Medulla oblongata (tissue), 1 donor: Measurements from ENCODE around the gene MACROD1.

Experiments used
- DNase-seq: peaks from one replicate; pipeline ENCODE4 v3.0.0-alpha.2; 2015; ENCODE audit errors: extremely low spot score

The MACROD1 gene

GRCh38 chr11:64036087-64037026, 129.6 kb downstream of the MACROD1 start:
- peak; percentile 51 for DNase-seq

GRCh38 chr11:64035576-64035975, 130.3 kb downstream of the MACROD1 start, which contains the start of gene FLRT1:
Gene FLRT1 (plus strand): TSS chr11:64035931. CDS start chr11:64116268, 80,337 bp downstream.
- no peak for DNase-seq

GRCh38 chr11:64035081-64035524, 130.8 kb downstream of the MACROD1 start:
- DNase-seq = no peak

GRCh38 chr11:64034411-64034811, 131.5 kb downstream of the MACROD1 start:
- DNase-seq = no peak

- DNase-seq = no peak
Measured at GRCh38 chr11:64032050-64032449, 133.9 kb downstream of the MACROD1 start.

GRCh38 chr11:64031001-64031400, 134.9 kb downstream of the MACROD1 start:
- DNase-seq = no peak

- DNase-seq = no peak
Measured at GRCh38 chr11:64029773-64030172, 136.1 kb downstream of the MACROD1 start.

- no peak for DNase-seq
Measured at GRCh38 chr11:64028398-64029115, 137.4 kb downstream of the MACROD1 start.

- peak; percentile 51 for DNase-seq
Measured at GRCh38 chr11:64027651-64028397, 138.1 kb downstream of the MACROD1 start.

- no peak for DNase-seq
Measured at GRCh38 chr11:64026575-64027205, 139.2 kb downstream of the MACROD1 start.

GRCh38 chr11:64025205-64025604, 140.7 kb downstream of the MACROD1 start:
- no peak for DNase-seq

GRCh38 chr11:64023712-64024710, 141.9 kb downstream of the MACROD1 start:
- no peak for DNase-seq

- no peak for DNase-seq
Measured at GRCh38 chr11:64022125-64022784, 143.7 kb downstream of the MACROD1 start.

- no peak for DNase-seq
Measured at GRCh38 chr11:64021757-64022093, 144.2 kb downstream of the MACROD1 start.

GRCh38 chr11:64020976-64021756, 144.7 kb downstream of the MACROD1 start:
- no peak for DNase-seq

GRCh38 chr11:64019106-64020037, 146.5 kb downstream of the MACROD1 start:
- no peak for DNase-seq

GRCh38 chr11:64018310-64018709, 147.6 kb downstream of the MACROD1 start:
- no peak for DNase-seq

GRCh38 chr11:64017945-64018224, 148.0 kb downstream of the MACROD1 start:
- DNase-seq = no peak
